Sigmoid colon (tissue), 7 donors: ENCODE results near the gene MARF1. TPM values are rescaled to one million over a fixed set of nuclear protein-coding genes. Genes with fewer than 3 reads are reported as not detected.
"Not testable (repeated sequence)": the region's sequence is repeated elsewhere in the genome, so short reads cannot be mapped to it uniquely, and the experiment has no call there.

Source experiments
- DNase-seq: peaks from one replicate; pipeline ENCODE4 v3.0.0-alpha.2; 2019
- H3K27ac ChIP-seq, 4 donors: fragments of 200-600 bp; sonication (generic); one replicate each; pipeline ENCODE4 v1.5.1; 2016 to 2019; ENCODE audit warnings: mild to moderate bottlenecking in 1 of 4
- H3K27me3 ChIP-seq, 3 donors: fragments of 200-600 bp; sonication (generic); one replicate each; pipeline ENCODE4 v1.5.1; 2019; ENCODE audit warnings: mild to moderate bottlenecking in 1 of 3
- H3K36me3 ChIP-seq, 4 donors: fragments of 200-600 bp; sonication (generic); one replicate each; pipeline ENCODE4 v1.5.1; 2016 to 2019
- H3K4me1 ChIP-seq, 4 donors: fragments of 200-600 bp; sonication (generic); one replicate each; pipeline ENCODE4 v1.5.1; 2017 to 2019
- H3K4me3 ChIP-seq, 4 donors: fragments of 200-600 bp; sonication (generic); one replicate each; pipeline ENCODE4 v1.5.1; 2017 to 2019; ENCODE audit warnings: mild to moderate bottlenecking in 2 of 4, moderate library complexity in 1 of 4
- H3K9me3 ChIP-seq, 4 donors: fragments of 200-600 bp in 3 of 4; sonication (generic) in 3 of 4; one replicate each; pipeline versions ENCODE4 v1.5.1 to v1.6.1; 2013 to 2019
- CTCF ChIP-seq, 4 experiments: fragments of 450-650 bp in 3 of 4; fragments of 200-600 bp in 1 of 4; IDR thresholded peaks; one replicate each; pipeline ENCODE4 v1.5.1; 2016 to 2019; ENCODE audit warnings: antibody characterized with exemption in 4 of 4, mild to moderate bottlenecking in 3 of 4, moderate library complexity in 2 of 4
- EP300 ChIP-seq, 4 donors: sonication (generic); formaldehyde crosslinking; IDR thresholded peaks; one replicate each; pipeline ENCODE4 v1.6.1; 2017; ENCODE audit warnings: antibody characterized with exemption in 4 of 4
- POLR2A ChIP-seq, 2 donors: fragments of 450-650 bp; IDR thresholded peaks; one replicate each; pipeline ENCODE4 v1.6.1; 2016; ENCODE audit warnings: antibody characterized with exemption in 2 of 2, mild to moderate bottlenecking in 2 of 2, moderate library complexity in 2 of 2
- POLR2AphosphoS5 ChIP-seq, 4 donors: sonication (generic); formaldehyde crosslinking; IDR thresholded peaks; one replicate each; pipeline ENCODE4 v1.6.1; 2017; ENCODE audit warnings: antibody characterized with exemption in 4 of 4
- WGBS, 2 donors: extraction: QIAGEN DNeasy Blood & Tissue Kit; methylation state at CpG; one replicate each; pipeline ENCODE4 v1.1.7; 2013; 5-methylcytosine and 5-hydroxymethylcytosine counted together
- intact Hi-C: fragments of 100-400 bp; cut with DNase I; formaldehyde crosslinking; loops from one replicate; pipeline ENCODE4 v1.15.1; 2023
- polyA plus RNA-seq, 3 donors: library from polyadenylated mRNA; stranded (reverse); fragments of 200-250 nt; gene quantifications; one replicate each; pipeline ENCODE4 v1.2.3, GENCODE V29; 2013
- total RNA-seq, 4 donors: library from RNA; depleted of rRNA; stranded (reverse); fragments of >200 nt; gene quantifications; one replicate each; pipeline ENCODE4 v1.1.0, GENCODE V29; 2016
- donor health status: healthy with polysubstance abuse.
- donor health status: Bipolar disorder and iron deficiency.
- donor health status: healthy.

The MARF1 gene
- total and polyA plus RNA-seq, 7 donors = 13.8 to 76.7 (median 43.8) TPM

- no peaks in the 10 kb centered on the region for H3K9me3 ChIP-seq
- DNase-seq = no peak
- H3K4me3 ChIP-seq = no peak overlapping the region
- no peaks in the 10 kb centered on the region for H3K27me3 ChIP-seq
- TF ChIP-seq POLR2A (IDR thresholded peaks at IDR 0.05) (no peak), POLR2AphosphoS5 (IDR thresholded peaks at IDR 0.05) (no peak), EP300 (IDR thresholded peaks at IDR 0.05) (no peak), CTCF (IDR thresholded peaks at IDR 0.05) (no peak)
- intact Hi-C loops = no loop called here
- WGBS, 2 donors = 92 to 95% methylated on average over 5 of the region's 5 CpGs
- no peak overlapping the region for H3K27ac ChIP-seq
- H3K4me1 ChIP-seq = peaks cover 0 to 2% (median 0%) of the 10 kb centered on the region in 4 donors
- peaks cover 0 to 5% (median 0%) of the 10 kb centered on the region in 4 donors for H3K36me3 ChIP-seq
Measured at GRCh38 chr16:15556130-15556529, 86.8 kb downstream of the MARF1 start.

GRCh38 chr16:15553313-15554088, 89.5 kb downstream of the MARF1 start:
- H3K4me3 ChIP-seq = no peak overlapping the region
- TF ChIP-seq POLR2AphosphoS5 (IDR thresholded peaks at IDR 0.05) (no peak), EP300 (IDR thresholded peaks at IDR 0.05) (no peak), CTCF (IDR thresholded peaks at IDR 0.05) (no peak), POLR2A (IDR thresholded peaks at IDR 0.05) (no peak)
- H3K27me3 ChIP-seq = no peaks in the 10 kb centered on the region
- H3K36me3 ChIP-seq = peaks cover 0 to 5% (median 0%) of the 10 kb centered on the region in 4 donors
- 87 to 88% methylated on average over 10 of the region's 10 CpGs for WGBS, 2 donors
- H3K27ac ChIP-seq = no peak overlapping the region
- intact Hi-C loops = loop anchor here (5.0 kb wide), 1 partner anchor 126 kb away; no protein-coding TSS in a partner anchor
- no peaks in the 10 kb centered on the region for H3K9me3 ChIP-seq
- no peak for DNase-seq
- H3K4me1 ChIP-seq = peaks cover 0 to 10% (median 0%) of the 10 kb centered on the region in 4 donors

- WGBS, 2 donors = 85 to 89% methylated on average over 6 of the region's 6 CpGs
- TF ChIP-seq POLR2AphosphoS5 (IDR thresholded peaks at IDR 0.05) (no peak), EP300 (IDR thresholded peaks at IDR 0.05) (no peak), CTCF (IDR thresholded peaks at IDR 0.05) (no peak), POLR2A (IDR thresholded peaks at IDR 0.05) (no peak)
- H3K27ac ChIP-seq = no peak overlapping the region
- no peaks in the 10 kb centered on the region for H3K27me3 ChIP-seq
- intact Hi-C loops = loop anchor here (5.0 kb wide), 1 partner anchor 125 kb away; no protein-coding TSS in a partner anchor
- peaks cover 0 to 5% (median 0%) of the 10 kb centered on the region in 4 donors for H3K36me3 ChIP-seq
- DNase-seq = no peak
- no peak overlapping the region for H3K4me3 ChIP-seq
- H3K4me1 ChIP-seq = peaks cover 0 to 10% (median 0%) of the 10 kb centered on the region in 4 donors
- no peaks in the 10 kb centered on the region for H3K9me3 ChIP-seq
Measured at GRCh38 chr16:15552507-15552906, 90.4 kb downstream of the MARF1 start.

DNA sequence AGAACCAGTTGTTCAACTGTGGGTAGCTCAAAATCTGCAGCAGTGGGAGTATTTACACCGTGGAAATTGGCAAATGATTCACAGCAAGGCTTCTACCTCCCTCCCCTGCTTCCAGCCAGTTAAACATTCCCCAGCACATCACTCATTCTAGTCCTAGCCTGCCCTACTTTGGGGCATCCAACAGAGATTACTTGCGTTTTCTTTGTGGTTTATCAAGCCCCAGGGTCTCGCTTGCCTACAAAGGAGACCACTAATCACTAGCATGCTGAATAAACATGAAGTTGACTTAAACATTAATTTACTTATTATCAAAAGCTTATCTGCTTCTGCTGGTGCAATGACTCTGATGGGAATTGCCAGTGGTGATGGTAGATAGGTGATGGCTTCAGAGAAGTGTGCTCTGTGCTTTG, 94.5 kb downstream of the MARF1 start:
- 78 to 85% methylated on average over 3 of the region's 3 CpGs for WGBS, 2 donors
- DNase-seq = no peak
- no peaks in the 10 kb centered on the region for H3K27me3 ChIP-seq
- no peaks in the 10 kb centered on the region for H3K9me3 ChIP-seq
- TF ChIP-seq POLR2AphosphoS5 (IDR thresholded peaks at IDR 0.05) (no peak), POLR2A (IDR thresholded peaks at IDR 0.05) (no peak)
- intact Hi-C loops = no loop called here
- no peaks in the 10 kb centered on the region for H3K36me3 ChIP-seq
- H3K4me3 ChIP-seq = no peak overlapping the region
- no peak overlapping the region for H3K27ac ChIP-seq
- peaks cover 0 to 24% (median 12%) of the 10 kb centered on the region in 4 donors for H3K4me1 ChIP-seq

GRCh38 chr16:15547768-15548096, 95.2 kb downstream of the MARF1 start:
- H3K27me3 ChIP-seq = no peaks in the 10 kb centered on the region
- H3K27ac ChIP-seq = no peak overlapping the region
- no peak for TF ChIP-seq POLR2AphosphoS5 (IDR thresholded peaks at IDR 0.05)
- no peak for TF ChIP-seq CTCF (IDR thresholded peaks at IDR 0.05)
- TF ChIP-seq EP300 (IDR thresholded peaks at IDR 0.05) = no peak
- no peak for TF ChIP-seq POLR2A (IDR thresholded peaks at IDR 0.05)
- intact Hi-C loops = no loop called here
- no peaks in the 10 kb centered on the region for H3K36me3 ChIP-seq
- DNase-seq = no peak
- 94 to 96% methylated on average over 6 of the region's 6 CpGs for WGBS, 2 donors
- H3K4me1 ChIP-seq = peaks cover 0 to 25% (median 12%) of the 10 kb centered on the region in 4 donors
- no peak overlapping the region for H3K4me3 ChIP-seq
- peaks cover 0 to 4% (median under 1%) of the 10 kb centered on the region in 4 donors for H3K9me3 ChIP-seq

- H3K4me3 ChIP-seq, H3K27ac ChIP-seq, H3K27me3 ChIP-seq, intact Hi-C loops, H3K36me3 ChIP-seq, H3K9me3 ChIP-seq, DNase-seq: not testable (repeated sequence)
- peaks cover 0 to 25% (median 12%) of the 10 kb centered on the region in 4 donors for H3K4me1 ChIP-seq
- WGBS, 2 donors = 86 to 93% methylated on average over 13 of the region's 13 CpGs
Measured at GRCh38 chr16:15547072-15547767, 95.7 kb downstream of the MARF1 start.
